Measurements from ENCODE around the gene CHN2.

The CHN2 gene

GRCh38 chr7:29359482-29360093 is 165.0 kb downstream of the CHN2 start:
- DNase-seq (ENCODE audit: low read depth in 1 of 2, low spot score in 1 of 2): no peak

- DNase-seq (ENCODE audit: low read depth in 1 of 2, low spot score in 1 of 2): no peak
Observed at GRCh38 chr7:29360633-29361625, 166.4 kb downstream of the CHN2 start.

- no peak for DNase-seq (ENCODE audit: low read depth in 1 of 2, low spot score in 1 of 2)
Observed at GRCh38 chr7:29362380-29362779, 167.8 kb downstream of the CHN2 start.

GRCh38 chr7:29363636-29364425 is 169.3 kb downstream of the CHN2 start:
- no peak for DNase-seq (ENCODE audit: low read depth in 1 of 2, low spot score in 1 of 2)

- DNase-seq (ENCODE audit: low read depth in 1 of 2, low spot score in 1 of 2): no peak
Observed at GRCh38 chr7:29364661-29365060, 170.1 kb downstream of the CHN2 start.

- no peak for DNase-seq (ENCODE audit: low read depth in 1 of 2, low spot score in 1 of 2)
Observed at GRCh38 chr7:29365423-29365822, 170.8 kb downstream of the CHN2 start.

GRCh38 chr7:29367784-29368183 is 173.2 kb downstream of the CHN2 start:
- DNase-seq (ENCODE audit: low read depth in 1 of 2, low spot score in 1 of 2): no peak

- DNase-seq (ENCODE audit: low read depth in 1 of 2, low spot score in 1 of 2): no peak
Observed at GRCh38 chr7:29369909-29370488, 175.4 kb downstream of the CHN2 start.

- no peak for DNase-seq (ENCODE audit: low read depth in 1 of 2, low spot score in 1 of 2)
Observed at GRCh38 chr7:29370531-29371314, 176.1 kb downstream of the CHN2 start.

- DNase-seq (ENCODE audit: low read depth in 1 of 2, low spot score in 1 of 2): no peak
Observed at GRCh38 chr7:29371472-29371871, 176.9 kb downstream of the CHN2 start.

- DNase-seq (ENCODE audit: low read depth in 1 of 2, low spot score in 1 of 2): no peak
Observed at GRCh38 chr7:29372351-29373090, 177.9 kb downstream of the CHN2 start.

GRCh38 chr7:29375641-29376562 is 181.3 kb downstream of the CHN2 start:
- no peak for DNase-seq (ENCODE audit: low read depth in 1 of 2, low spot score in 1 of 2)

- DNase-seq (ENCODE audit: low read depth in 1 of 2, low spot score in 1 of 2): no peak
Observed at GRCh38 chr7:29377718-29378117, 183.1 kb downstream of the CHN2 start.

GRCh38 chr7:29379551-29379950 is 185.0 kb downstream of the CHN2 start:
- DNase-seq (ENCODE audit: low read depth in 1 of 2, low spot score in 1 of 2): no peak

GRCh38 chr7:29381206-29382094 is 186.9 kb downstream of the CHN2 start:
- DNase-seq (ENCODE audit: low read depth in 1 of 2, low spot score in 1 of 2): no peak

GRCh38 chr7:29384277-29384676 is 189.7 kb downstream of the CHN2 start:
- DNase-seq (ENCODE audit: low read depth in 1 of 2, low spot score in 1 of 2): no peak

- no peak for DNase-seq (ENCODE audit: low read depth in 1 of 2, low spot score in 1 of 2)
Observed at GRCh38 chr7:29385214-29385814, 190.7 kb downstream of the CHN2 start.

All from stimulated activated CD4-positive, alpha-beta T cell treated with anti-CD3 and anti-CD28 coated beads, Interleukin-15, amount 100 ng/mL, for 1 hour (primary cell).